ENCODE measurements around the gene BORCS6. TPM values are rescaled to one million over a fixed set of nuclear protein-coding genes. Genes with fewer than 3 reads are reported as not detected.

Gene BORCS6
- total and polyA plus RNA-seq, 9 of the 15 experiments (the other 6 are each of a cell fraction or from before 2014, with no cell fraction given), result 0.01 to 7.4 (median 2.3) TPM

DNA sequence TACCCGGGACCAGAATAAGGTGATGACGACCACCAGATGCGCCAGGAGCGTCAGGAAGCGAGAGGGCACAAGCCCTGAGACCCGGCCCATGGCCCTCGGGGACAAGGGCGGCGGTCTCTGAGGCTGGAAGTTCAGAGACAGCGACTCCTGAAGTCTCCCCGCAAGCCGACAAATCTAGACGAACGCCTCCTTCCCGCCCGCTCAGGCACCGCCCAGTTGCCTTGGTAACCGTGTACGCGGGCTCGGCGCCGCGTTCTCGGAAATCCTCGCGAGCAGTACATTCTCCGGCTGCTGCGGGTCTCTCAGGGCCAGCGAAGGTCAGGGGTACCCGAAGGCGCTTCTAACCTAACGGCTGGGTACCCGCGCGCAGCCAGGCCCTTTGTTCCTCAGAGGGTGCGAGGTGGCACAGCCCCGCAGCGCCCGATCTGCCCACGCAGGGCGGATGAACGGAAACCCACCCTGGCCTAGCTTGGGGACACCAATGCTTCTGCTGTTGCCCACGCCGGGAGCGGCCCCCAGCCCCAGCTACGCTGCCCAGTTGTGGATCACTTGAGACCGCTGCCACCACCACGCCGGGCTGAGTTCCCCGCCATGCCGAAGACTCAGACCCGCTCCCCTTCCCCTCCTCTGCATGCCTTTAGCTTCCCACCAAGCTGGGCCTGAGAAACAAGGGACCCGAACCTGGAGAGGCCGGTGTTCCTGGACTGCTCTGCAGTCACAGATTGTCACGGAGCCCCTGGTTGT, 13.6 kb downstream of the BORCS6 start, which contains the start of gene TMEM107:
TMEM107 (minus strand) TSS at position 184 of the 744 bp plus-strand sequence; CDS start at position 90, 94 bp downstream.
- POLR2A ChIA-PET, result no interaction called here
- peak; percentile 82 for ATAC-seq
- BruUV-seq (replicated peaks), result TSS peak; percentile 70
- peak within 1 kb of the TSS; percentile 78 for H3K27ac ChIP-seq (ENCODE audit: extremely low read depth, low read depth, low read length)
- H3K27me3 ChIP-seq (ENCODE audit: control insufficient read depth in 2 of 2, insufficient read depth in 2 of 2, low read length in 2 of 2), result no peaks in the 10 kb centered on the region
- no peaks in the 10 kb centered on the region; the same call in 1 of the 2 replicates for H4K20me1 ChIP-seq (replicated peaks; ENCODE audit: control insufficient read depth, insufficient read depth, low read length)
- H3K9ac ChIP-seq (ENCODE audit: insufficient read depth in 1 of 2, low read depth in 2 of 2, low read length in 2 of 2), result peak within 1 kb of the TSS; percentile 75 to 95
- peak within 1 kb of the TSS; percentile 88 for H3K4me2 ChIP-seq (ENCODE audit: insufficient read depth, low read length)
- peak; percentile 72 to 93 (median 76) for DNase-seq (ENCODE audit: extremely low read depth in 1 of 4, low spot score in 3 of 4)
- H2AFZ ChIP-seq (ENCODE audit: low read depth, low read length), result peak within 1 kb of the TSS; percentile 93
- CTCF ChIA-PET (ENCODE audit: low intra/inter-chr PET ratio), result no interaction called here
- H3K4me1 ChIP-seq (replicated peaks in 1 of 2; ENCODE audit: control insufficient read depth in 2 of 2, insufficient read depth in 2 of 2, low read length in 2 of 2), result peaks cover 23 to 42% of the 10 kb centered on the region in 2 experiments; a peak in 4 of 5 replicates
- peak within 1 kb of the TSS; percentile 54 for H3K4me3 ChIP-seq
- peaks cover 10% of the 10 kb centered on the region for H3K79me2 ChIP-seq (ENCODE audit: control insufficient read depth, insufficient read depth, low read length)
- peak; percentile 71 for FAIRE-seq
- no peaks in the 10 kb centered on the region for H3K9me1 ChIP-seq (ENCODE audit: control insufficient read depth, insufficient read depth, low read length)
- H3K9me3 ChIP-seq (replicated peaks; ENCODE audit: control insufficient read depth, insufficient read depth, low read depth, low read length), result no peaks in the 10 kb centered on the region
- 4% methylated on average over 47 of the region's 56 CpGs for WGBS (ENCODE audit: insufficient coverage, low coverage, missing lambda C conversion rate)
- in situ Hi-C loops (cut with MboI), result no loop called here
- H3K36me3 ChIP-seq (ENCODE audit: control insufficient read depth, insufficient read depth, low read length), result no peaks in the 10 kb centered on the region
- intact Hi-C loops (cut with micrococcal nuclease), result no loop called here
- TF ChIP-seq ETS1 (conservative IDR thresholded peaks at IDR 0.05; ENCODE audit: control insufficient read depth, low read depth, low read length) (0 out of 2 replicates have a peak, but pooled peaks have one; percentile 29), ZNF586 (CRISPR knock-in tag; conservative IDR thresholded peaks at IDR 0.05) (no peak), RBFOX2 (IDR thresholded peaks at IDR 0.05; ENCODE audit: low read depth, low read length) (peak; percentile 76), ADNP (tag; IDR thresholded peaks at IDR 0.05) (no peak), CHD2 (IDR thresholded peaks at IDR 0.05; ENCODE audit: low read depth, low read length) (peak; percentile 96), POLR2G (IDR thresholded peaks at IDR 0.05; ENCODE audit: low read depth, low read length) (peak; percentile 82), KDM5B (IDR thresholded peaks at IDR 0.05; ENCODE audit: insufficient replicate concordance, low read depth, low read length) (peak; percentile 74), RFX1 (IDR thresholded peaks at IDR 0.05) (peak; percentile 97), HDGF (IDR thresholded peaks at IDR 0.05) (no peak), NRF1 (conservative IDR thresholded peaks at IDR 0.05 in 1 of 2, IDR thresholded peaks at IDR 0.05 in 1 of 2) (peak; percentile 27 to 38; a peak in 2 of 4 replicates), RB1 (IDR thresholded peaks at IDR 0.05; ENCODE audit: low read depth) (peak; percentile 70; the same call in 1 of the 2 replicates), POLR2AphosphoS5 (IDR thresholded peaks at IDR 0.05; ENCODE audit: control insufficient read depth, insufficient read depth, low read depth, low read length) (0 out of 2 replicates have a peak, but pooled peaks have one; percentile 24), EGR1 (conservative IDR thresholded peaks at IDR 0.05) (peak; percentile 56; the same call in 1 of the 2 replicates), SMARCA4 (IDR thresholded peaks at IDR 0.05) (0 out of 2 replicates have a peak, but pooled peaks have one; percentile 11), GABPB1 (CRISPR knock-in tag; IDR thresholded peaks at IDR 0.05) (0 out of 2 replicates have a peak, but pooled peaks have one; percentile 33)
- TF ChIP-seq, protein P1, sequence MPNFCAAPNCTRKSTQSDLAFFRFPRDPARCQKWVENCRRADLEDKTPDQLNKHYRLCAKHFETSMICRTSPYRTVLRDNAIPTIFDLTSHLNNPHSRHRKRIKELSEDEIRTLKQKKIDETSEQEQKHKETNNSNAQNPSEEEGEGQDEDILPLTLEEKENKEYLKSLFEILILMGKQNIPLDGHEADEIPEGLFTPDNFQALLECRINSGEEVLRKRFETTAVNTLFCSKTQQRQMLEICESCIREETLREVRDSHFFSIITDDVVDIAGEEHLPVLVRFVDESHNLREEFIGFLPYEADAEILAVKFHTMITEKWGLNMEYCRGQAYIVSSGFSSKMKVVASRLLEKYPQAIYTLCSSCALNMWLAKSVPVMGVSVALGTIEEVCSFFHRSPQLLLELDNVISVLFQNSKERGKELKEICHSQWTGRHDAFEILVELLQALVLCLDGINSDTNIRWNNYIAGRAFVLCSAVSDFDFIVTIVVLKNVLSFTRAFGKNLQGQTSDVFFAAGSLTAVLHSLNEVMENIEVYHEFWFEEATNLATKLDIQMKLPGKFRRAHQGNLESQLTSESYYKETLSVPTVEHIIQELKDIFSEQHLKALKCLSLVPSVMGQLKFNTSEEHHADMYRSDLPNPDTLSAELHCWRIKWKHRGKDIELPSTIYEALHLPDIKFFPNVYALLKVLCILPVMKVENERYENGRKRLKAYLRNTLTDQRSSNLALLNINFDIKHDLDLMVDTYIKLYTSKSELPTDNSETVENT (CRISPR knock-in tag; IDR thresholded peaks at IDR 0.05), result 0 out of 2 replicates have a peak, but pooled peaks have one; percentile 1
- TF ChIP-seq, protein P2, sequence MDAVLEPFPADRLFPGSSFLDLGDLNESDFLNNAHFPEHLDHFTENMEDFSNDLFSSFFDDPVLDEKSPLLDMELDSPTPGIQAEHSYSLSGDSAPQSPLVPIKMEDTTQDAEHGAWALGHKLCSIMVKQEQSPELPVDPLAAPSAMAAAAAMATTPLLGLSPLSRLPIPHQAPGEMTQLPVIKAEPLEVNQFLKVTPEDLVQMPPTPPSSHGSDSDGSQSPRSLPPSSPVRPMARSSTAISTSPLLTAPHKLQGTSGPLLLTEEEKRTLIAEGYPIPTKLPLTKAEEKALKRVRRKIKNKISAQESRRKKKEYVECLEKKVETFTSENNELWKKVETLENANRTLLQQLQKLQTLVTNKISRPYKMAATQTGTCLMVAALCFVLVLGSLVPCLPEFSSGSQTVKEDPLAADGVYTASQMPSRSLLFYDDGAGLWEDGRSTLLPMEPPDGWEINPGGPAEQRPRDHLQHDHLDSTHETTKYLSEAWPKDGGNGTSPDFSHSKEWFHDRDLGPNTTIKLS (IDR thresholded peaks at IDR 0.05; ENCODE audit: borderline replicate concordance, low read depth), result 0 out of 2 replicates have a peak, but pooled peaks have one; percentile 38
